Progenitor cell of endocrine pancreas (in vitro differentiated cells): ENCODE results near the gene THOC6. TPM values are rescaled to one million over a fixed set of nuclear protein-coding genes. Genes with fewer than 3 reads are reported as not detected.
"Not testable (repeated sequence)": the region's sequence is repeated elsewhere in the genome, so short reads cannot be mapped to it uniquely, and the experiment has no call there.

Experiments
- DNase-seq: peaks from one replicate; pipeline ENCODE4 v3.0.0; 2021; ENCODE audit warnings: low spot score; ENCODE audit not compliant: unreplicated experiment
- H3K27ac Mint-ChIP-seq: 2 replicates; pipeline ENCODE4 v1.8.0; 2021; ENCODE audit warnings: mild to moderate bottlenecking, moderate library complexity, mixed read lengths
- H3K27me3 Mint-ChIP-seq: 2 replicates; pipeline ENCODE4 v1.8.0; 2021; ENCODE audit warnings: mixed read lengths
- H3K36me3 Mint-ChIP-seq: 2 replicates; pipeline ENCODE4 v1.8.0; 2022; ENCODE audit warnings: mixed read lengths; ENCODE audit not compliant: insufficient read depth
- H3K4me1 Mint-ChIP-seq: 2 replicates; pipeline ENCODE4 v1.8.0; 2021; ENCODE audit warnings: low read depth, mixed read lengths
- H3K4me3 Mint-ChIP-seq: 2 replicates; pipeline ENCODE4 v1.8.0; 2021; ENCODE audit warnings: low read depth, mild to moderate bottlenecking, moderate library complexity, mixed read lengths
- H3K9me3 Mint-ChIP-seq: 2 replicates; pipeline ENCODE4 v1.8.0; 2021; ENCODE audit warnings: low read depth, mixed read lengths
- CTCF ChIP-seq: fragments of 200-600 bp; sonication (generic); IDR thresholded peaks from one replicate; pipeline ENCODE4 v1.5.0; 2021; ENCODE audit warnings: antibody characterized with exemption, mild to moderate bottlenecking; ENCODE audit not compliant: unreplicated experiment
- total RNA-seq: library from RNA; stranded (reverse); gene quantifications from 2 replicates; pipeline ENCODE4 v1.2.1, GENCODE V29; 2021

The THOC6 gene
- total RNA-seq, 1 donor from 2014 or later, result 47.4 TPM

- Mint-ChIP-seq H3K27me3 (peaks cover 24% of the 10 kb centered on the region), H3K27ac (no peak overlapping the region), H3K9me3 (no peaks in the 10 kb centered on the region), H3K36me3 (no peaks in the 10 kb centered on the region), H3K4me3 (no peak overlapping the region), H3K4me1 (no peaks in the 10 kb centered on the region)
- no peak for DNase-seq
- TF ChIP-seq CTCF, result no peak
Observed at GRCh38 chr16:3065742-3066439, 42.1 kb downstream of the THOC6 start.

GRCh38 chr16:3066440-3066748, 42.6 kb downstream of the THOC6 start:
- Mint-ChIP-seq H3K4me3 (no peak overlapping the region), H3K36me3 (no peaks in the 10 kb centered on the region), H3K9me3 (no peaks in the 10 kb centered on the region), H3K27me3 (peaks cover 27% of the 10 kb centered on the region), H3K27ac (no peak overlapping the region), H3K4me1 (no peaks in the 10 kb centered on the region)
- no peak for DNase-seq
- no peak for TF ChIP-seq CTCF

DNA sequence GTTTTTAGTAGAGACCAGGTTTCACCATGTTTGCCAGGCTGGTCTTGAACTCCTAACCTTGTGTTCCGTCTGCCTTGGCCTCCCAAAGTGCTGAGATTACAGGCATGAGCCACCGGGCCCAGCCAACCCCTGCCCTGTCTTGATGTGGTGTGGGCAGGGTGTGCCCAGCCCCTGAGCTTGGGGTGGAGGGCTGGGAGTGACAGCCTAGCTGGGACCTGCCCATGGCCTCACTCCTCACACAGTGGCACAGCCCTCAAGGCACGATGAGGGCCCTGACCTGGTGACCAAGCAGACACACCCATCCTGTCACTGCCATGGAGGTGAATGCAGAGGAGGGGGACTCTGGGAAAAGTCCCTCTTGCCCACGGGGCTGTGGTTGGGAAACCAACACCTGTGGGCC, 44.7 kb downstream of the THOC6 start:
- no peak overlapping the region for H3K4me3 Mint-ChIP-seq
- H3K4me1 Mint-ChIP-seq, result no peaks in the 10 kb centered on the region
- no peak overlapping the region for H3K27ac Mint-ChIP-seq
- H3K36me3 Mint-ChIP-seq, result no peaks in the 10 kb centered on the region
- no peak for TF ChIP-seq CTCF
- peaks cover 26% of the 10 kb centered on the region for H3K27me3 Mint-ChIP-seq
- no peaks in the 10 kb centered on the region for H3K9me3 Mint-ChIP-seq
- DNase-seq, result no peak

DNA sequence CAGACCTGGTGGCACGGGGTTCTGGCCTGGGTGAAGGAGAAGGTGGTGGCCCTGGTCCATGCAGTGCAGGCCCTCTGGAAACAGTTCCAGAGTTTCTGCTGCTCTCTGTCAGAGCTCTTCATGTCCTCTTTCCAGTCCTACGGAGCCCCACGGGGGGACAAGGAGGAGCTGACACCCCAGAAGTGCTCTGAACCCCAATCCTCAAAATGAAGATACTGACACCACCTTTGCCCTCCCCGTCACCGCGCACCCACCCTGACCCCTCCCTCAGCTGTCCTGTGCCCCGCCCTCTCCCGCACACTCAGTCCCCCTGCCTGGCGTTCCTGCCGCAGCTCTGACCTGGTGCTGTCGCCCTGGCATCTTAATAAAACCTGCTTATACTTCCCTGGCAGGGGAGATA, 45.3 kb downstream of the THOC6 start:
- not testable (repeated sequence) for H3K27ac Mint-ChIP-seq

DNA sequence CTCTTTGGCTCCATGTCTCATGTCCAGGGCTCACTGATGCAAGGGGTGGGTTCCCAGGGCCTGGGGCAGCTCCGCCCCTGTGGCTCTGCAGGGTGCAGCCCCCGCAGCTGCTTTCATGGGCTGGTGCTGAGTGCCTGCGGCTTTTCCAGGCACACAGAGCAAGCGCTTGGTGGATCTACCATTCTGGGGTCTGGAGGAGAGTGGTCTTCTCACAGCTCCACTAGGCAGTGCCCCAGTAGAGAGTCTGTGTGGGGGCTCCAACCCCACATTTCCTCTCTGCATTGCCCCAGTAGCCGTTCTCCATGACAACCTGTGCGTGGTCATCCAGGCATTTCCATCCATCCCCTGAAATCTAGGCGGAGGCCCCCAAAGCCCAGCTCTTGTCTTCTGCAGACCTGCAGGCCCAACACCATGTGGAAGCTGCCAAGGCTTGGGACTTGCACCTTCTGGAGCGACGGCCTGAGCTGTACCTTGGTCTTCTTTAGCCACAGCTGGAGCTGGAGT, 46.8 kb downstream of the THOC6 start:
- no peaks in the 10 kb centered on the region for H3K4me1 Mint-ChIP-seq
- no peak for TF ChIP-seq CTCF
- no peak overlapping the region for H3K27ac Mint-ChIP-seq
- no peak for DNase-seq
- H3K27me3 Mint-ChIP-seq, result peaks cover 40% of the 10 kb centered on the region
- H3K9me3 Mint-ChIP-seq, result no peaks in the 10 kb centered on the region
- H3K36me3 Mint-ChIP-seq, result no peaks in the 10 kb centered on the region
- no peak overlapping the region for H3K4me3 Mint-ChIP-seq

More for the DNA sequence above, 45.3 kb downstream of the THOC6 start:
- not testable (repeated sequence) for H3K4me1 Mint-ChIP-seq, H3K4me3 Mint-ChIP-seq, DNase-seq, H3K36me3 Mint-ChIP-seq, H3K9me3 Mint-ChIP-seq
- H3K27me3 Mint-ChIP-seq, result peaks cover 29% of the 10 kb centered on the region

GRCh38 chr16:3071655-3072054, 47.8 kb downstream of the THOC6 start:
- Mint-ChIP-seq H3K4me1 (no peaks in the 10 kb centered on the region), H3K9me3 (no peaks in the 10 kb centered on the region), H3K36me3 (no peaks in the 10 kb centered on the region), H3K27ac (no peak overlapping the region), H3K4me3 (no peak overlapping the region), H3K27me3 (peaks cover 40% of the 10 kb centered on the region)
- no peak for DNase-seq
- TF ChIP-seq CTCF, result no peak

GRCh38 chr16:3072148-3072547, 48.3 kb downstream of the THOC6 start:
- H3K4me1 Mint-ChIP-seq, H3K4me3 Mint-ChIP-seq, H3K27ac Mint-ChIP-seq, DNase-seq, H3K9me3 Mint-ChIP-seq, H3K36me3 Mint-ChIP-seq: not testable (repeated sequence)
- H3K27me3 Mint-ChIP-seq, result peaks cover 40% of the 10 kb centered on the region

DNA sequence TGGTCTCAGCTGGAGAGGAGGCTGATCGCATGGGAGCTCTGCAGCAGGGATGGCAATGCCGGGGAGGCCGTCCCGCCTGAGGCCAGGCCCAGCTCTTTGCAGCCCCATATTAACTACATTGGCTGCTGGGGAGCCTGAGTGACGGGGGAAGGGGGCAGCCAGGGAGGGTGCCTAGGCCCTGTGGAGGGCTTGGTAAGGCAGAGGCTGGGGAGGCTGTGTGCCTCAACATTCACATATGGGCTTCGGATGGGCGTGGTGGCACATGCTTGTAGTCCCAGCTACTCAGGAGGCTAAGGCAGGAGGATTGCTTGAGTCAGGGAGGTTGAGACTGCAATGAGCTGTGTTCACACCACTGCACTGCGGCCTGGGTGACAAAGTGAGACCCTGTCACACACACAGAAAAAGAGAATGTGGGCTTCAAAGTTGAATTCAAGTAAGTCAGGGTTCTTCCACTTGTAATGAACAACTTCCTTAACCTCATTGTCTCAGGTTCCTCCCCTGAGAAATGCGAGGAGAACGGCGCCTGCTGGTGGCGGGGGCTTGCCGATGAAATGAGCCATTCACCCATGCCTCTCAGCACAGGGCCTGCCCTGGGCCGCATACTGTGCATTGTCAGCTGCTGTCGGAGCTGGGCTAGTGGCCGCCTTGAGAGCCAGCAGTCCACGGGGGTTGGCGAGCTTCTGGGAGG, 48.9 kb downstream of the THOC6 start:
- not testable (repeated sequence) for DNase-seq, H3K9me3 Mint-ChIP-seq, H3K4me1 Mint-ChIP-seq, H3K4me3 Mint-ChIP-seq, H3K27ac Mint-ChIP-seq, H3K36me3 Mint-ChIP-seq
- peaks cover 41% of the 10 kb centered on the region for H3K27me3 Mint-ChIP-seq
